Suprapubic skin (tissue), 4 donors: ENCODE measurements around the gene ZNF518A.

Experiments
- POLR2A ChIP-seq, 2 donors: fragments of 450-650 bp; IDR thresholded peaks; one replicate each; pipeline ENCODE4 v1.6.1; 2017; ENCODE audit warnings: antibody characterized with exemption in 2 of 2, mild to moderate bottlenecking in 2 of 2, moderate library complexity in 2 of 2
- POLR2AphosphoS5 ChIP-seq, 3 donors: sonication (generic); formaldehyde crosslinking; IDR thresholded peaks; one replicate each; pipeline ENCODE4 v1.6.1; 2017; ENCODE audit warnings: antibody characterized with exemption in 3 of 3

- TF ChIP-seq POLR2A (IDR thresholded peaks at IDR 0.05) = no peak
- TF ChIP-seq POLR2AphosphoS5 (IDR thresholded peaks at IDR 0.05) = no peak
These were observed 82.8 kb downstream of the ZNF518A start for GRCh38 chr10:96212911-96213310.
